ENCODE results near the gene COA7.

DNA sequence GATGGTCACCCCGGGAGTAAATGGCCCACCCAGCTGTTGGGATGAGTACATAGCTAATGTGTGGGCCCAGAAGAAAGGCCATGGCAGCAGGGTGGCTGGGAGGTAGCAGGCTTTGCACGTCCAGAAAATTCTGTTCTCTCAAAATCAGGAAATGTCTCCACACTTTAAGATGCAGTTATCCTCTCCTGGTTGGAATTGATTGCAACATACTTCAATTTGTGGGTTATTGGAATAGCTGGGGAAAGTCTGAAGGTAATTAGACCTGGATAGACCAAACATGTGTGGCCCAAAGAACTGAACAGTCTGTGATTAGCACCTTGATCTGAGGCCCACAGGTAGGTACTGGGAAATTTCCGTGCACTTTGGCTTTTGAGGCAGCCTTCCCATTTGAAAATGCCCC, 30.2 kb downstream of the COA7 start:
- TF ChIP-seq FOXP1 (CRISPR knock-in tag; IDR thresholded peaks at IDR 0.05; ENCODE audit: borderline replicate concordance): no peak
- TF ChIP-seq, protein P1, sequence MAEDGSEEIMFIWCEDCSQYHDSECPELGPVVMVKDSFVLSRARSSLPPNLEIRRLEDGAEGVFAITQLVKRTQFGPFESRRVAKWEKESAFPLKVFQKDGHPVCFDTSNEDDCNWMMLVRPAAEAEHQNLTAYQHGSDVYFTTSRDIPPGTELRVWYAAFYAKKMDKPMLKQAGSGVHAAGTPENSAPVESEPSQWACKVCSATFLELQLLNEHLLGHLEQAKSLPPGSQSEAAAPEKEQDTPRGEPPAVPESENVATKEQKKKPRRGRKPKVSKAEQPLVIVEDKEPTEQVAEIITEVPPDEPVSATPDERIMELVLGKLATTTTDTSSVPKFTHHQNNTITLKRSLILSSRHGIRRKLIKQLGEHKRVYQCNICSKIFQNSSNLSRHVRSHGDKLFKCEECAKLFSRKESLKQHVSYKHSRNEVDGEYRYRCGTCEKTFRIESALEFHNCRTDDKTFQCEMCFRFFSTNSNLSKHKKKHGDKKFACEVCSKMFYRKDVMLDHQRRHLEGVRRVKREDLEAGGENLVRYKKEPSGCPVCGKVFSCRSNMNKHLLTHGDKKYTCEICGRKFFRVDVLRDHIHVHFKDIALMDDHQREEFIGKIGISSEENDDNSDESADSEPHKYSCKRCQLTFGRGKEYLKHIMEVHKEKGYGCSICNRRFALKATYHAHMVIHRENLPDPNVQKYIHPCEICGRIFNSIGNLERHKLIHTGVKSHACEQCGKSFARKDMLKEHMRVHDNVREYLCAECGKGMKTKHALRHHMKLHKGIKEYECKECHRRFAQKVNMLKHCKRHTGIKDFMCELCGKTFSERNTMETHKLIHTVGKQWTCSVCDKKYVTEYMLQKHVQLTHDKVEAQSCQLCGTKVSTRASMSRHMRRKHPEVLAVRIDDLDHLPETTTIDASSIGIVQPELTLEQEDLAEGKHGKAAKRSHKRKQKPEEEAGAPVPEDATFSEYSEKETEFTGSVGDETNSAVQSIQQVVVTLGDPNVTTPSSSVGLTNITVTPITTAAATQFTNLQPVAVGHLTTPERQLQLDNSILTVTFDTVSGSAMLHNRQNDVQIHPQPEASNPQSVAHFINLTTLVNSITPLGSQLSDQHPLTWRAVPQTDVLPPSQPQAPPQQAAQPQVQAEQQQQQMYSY (CRISPR knock-in tag; IDR thresholded peaks at IDR 0.05): no peak
- TF ChIP-seq, protein P2, sequence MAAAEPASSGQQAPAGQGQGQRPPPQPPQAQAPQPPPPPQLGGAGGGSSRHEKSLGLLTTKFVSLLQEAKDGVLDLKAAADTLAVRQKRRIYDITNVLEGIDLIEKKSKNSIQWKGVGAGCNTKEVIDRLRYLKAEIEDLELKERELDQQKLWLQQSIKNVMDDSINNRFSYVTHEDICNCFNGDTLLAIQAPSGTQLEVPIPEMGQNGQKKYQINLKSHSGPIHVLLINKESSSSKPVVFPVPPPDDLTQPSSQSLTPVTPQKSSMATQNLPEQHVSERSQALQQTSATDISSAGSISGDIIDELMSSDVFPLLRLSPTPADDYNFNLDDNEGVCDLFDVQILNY (CRISPR knock-in tag; IDR thresholded peaks at IDR 0.05): no peak
- TF ChIP-seq, protein P3, sequence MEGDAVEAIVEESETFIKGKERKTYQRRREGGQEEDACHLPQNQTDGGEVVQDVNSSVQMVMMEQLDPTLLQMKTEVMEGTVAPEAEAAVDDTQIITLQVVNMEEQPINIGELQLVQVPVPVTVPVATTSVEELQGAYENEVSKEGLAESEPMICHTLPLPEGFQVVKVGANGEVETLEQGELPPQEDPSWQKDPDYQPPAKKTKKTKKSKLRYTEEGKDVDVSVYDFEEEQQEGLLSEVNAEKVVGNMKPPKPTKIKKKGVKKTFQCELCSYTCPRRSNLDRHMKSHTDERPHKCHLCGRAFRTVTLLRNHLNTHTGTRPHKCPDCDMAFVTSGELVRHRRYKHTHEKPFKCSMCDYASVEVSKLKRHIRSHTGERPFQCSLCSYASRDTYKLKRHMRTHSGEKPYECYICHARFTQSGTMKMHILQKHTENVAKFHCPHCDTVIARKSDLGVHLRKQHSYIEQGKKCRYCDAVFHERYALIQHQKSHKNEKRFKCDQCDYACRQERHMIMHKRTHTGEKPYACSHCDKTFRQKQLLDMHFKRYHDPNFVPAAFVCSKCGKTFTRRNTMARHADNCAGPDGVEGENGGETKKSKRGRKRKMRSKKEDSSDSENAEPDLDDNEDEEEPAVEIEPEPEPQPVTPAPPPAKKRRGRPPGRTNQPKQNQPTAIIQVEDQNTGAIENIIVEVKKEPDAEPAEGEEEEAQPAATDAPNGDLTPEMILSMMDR (IDR thresholded peaks at IDR 0.05): no peak
